H1 (cell line): Measurements from ENCODE around the gene GSTO1. TPM values are rescaled to one million over a fixed set of nuclear protein-coding genes. Genes with fewer than 3 reads are reported as not detected.

ENCODE experiments used
- CTCF ChIA-PET: fragments of 300-600 bp; sonication (Branson Sonifier 250); formaldehyde crosslinking; loops from one replicate; lab custom pipeline; 2021; ENCODE audit not compliant: partially characterized antibody; lab: Charles Lee
- POLR2A ChIA-PET: fragments of 300-600 bp; sonication (Branson Sonifier 250); formaldehyde crosslinking; loops from one replicate; lab custom pipeline; 2021; ENCODE audit warnings: inconsistent platforms; ENCODE audit not compliant: partially characterized antibody; lab: Charles Lee
- DNase-seq, 2 experiments: peaks; one replicate each; pipeline versions ENCODE4 v3.0.0 to v3.0.0-alpha.2; 2010 to 2022; ENCODE audit warnings: low spot score in 2 of 2, low read depth in 1 of 2, mixed read lengths in 1 of 2
- FAIRE-seq: peaks from 2 replicates; lab custom pipeline; 2011; peaks lifted over from hg19 to GRCh38; lab: Jason Lieb, UNC
- H2AFZ ChIP-seq: 2 replicates; pipeline ENCODE4 v1.8.1; 2012; ENCODE audit warnings: low read length, inconsistent platforms
- H2AK5ac ChIP-seq: 2 replicates; pipeline ENCODE4 v1.6.1; 2013; ENCODE audit warnings: low read depth, low read length
- H2BK120ac ChIP-seq: replicated peaks from 2 replicates; pipeline ENCODE3; 2013; ENCODE audit warnings: low read depth, low read length, inconsistent platforms
- H2BK12ac ChIP-seq: 2 replicates; pipeline ENCODE4 v1.6.1; 2013; ENCODE audit warnings: low read depth, low read length
- H2BK15ac ChIP-seq: 2 replicates; pipeline ENCODE4 v1.6.1; 2013; ENCODE audit warnings: low read length
- H2BK20ac ChIP-seq: 2 replicates; pipeline ENCODE4 v1.6.1; 2013; ENCODE audit warnings: low read length
- H2BK5ac ChIP-seq: 2 replicates; pipeline ENCODE4 v1.6.1; 2013; ENCODE audit warnings: low read depth, low read length
- H3K14ac ChIP-seq: 2 replicates; pipeline ENCODE4 v1.6.1; 2013; ENCODE audit warnings: inconsistent platforms; ENCODE audit not compliant: insufficient read length
- H3K18ac ChIP-seq: 2 replicates; pipeline ENCODE4 v1.6.1; 2013; ENCODE audit warnings: low read length; ENCODE audit errors: extremely low read depth
- H3K23ac ChIP-seq: 2 replicates; pipeline ENCODE4 v1.6.1; 2013; ENCODE audit warnings: inconsistent platforms; ENCODE audit not compliant: insufficient read length
- H3K23me2 ChIP-seq: 2 replicates; pipeline ENCODE4 v1.6.1; 2013; ENCODE audit warnings: low read depth, low read length
- H3K27ac ChIP-seq: 2 replicates; pipeline ENCODE4 v1.6.1; 2011; ENCODE audit warnings: low read depth, low read length, inconsistent platforms
- H3K27me3 ChIP-seq, 4 experiments: replicated peaks in 1 of 4; 1 replicate in 1 of 4; 2 replicates in 3 of 4; pipeline versions ENCODE4 v1.6.1 to v1.8.1; 2011 to 2013; ENCODE audit warnings: low read length in 3 of 4, mild to moderate bottlenecking in 3 of 4, inconsistent platforms in 2 of 4, mixed read lengths in 2 of 4, moderate library complexity in 1 of 4; ENCODE audit not compliant: control insufficient read depth in 3 of 4, insufficient read depth in 3 of 4; ENCODE audit errors: extremely low read depth in 1 of 4
- H3K36me3 ChIP-seq, 4 experiments: 2 replicates each; pipeline versions ENCODE4 v1.6.1 to v1.8.1; 2011 to 2013; ENCODE audit warnings: mild to moderate bottlenecking in 4 of 4, low read length in 3 of 4, moderate library complexity in 2 of 4, control low read depth in 1 of 4, inconsistent platforms in 1 of 4; ENCODE audit not compliant: insufficient read depth in 4 of 4, control insufficient read depth in 2 of 4
- H3K4ac ChIP-seq: replicated peaks from 2 replicates; pipeline ENCODE3; 2013; ENCODE audit warnings: low read length, low read depth, mixed read lengths, inconsistent platforms; ENCODE audit not compliant: insufficient read length
- H3K4me1 ChIP-seq, 4 experiments: replicated peaks in 1 of 4; 1 replicate in 1 of 4; 2 replicates in 3 of 4; pipeline versions ENCODE4 v1.6.1 to v1.8.1; 2011 to 2013; ENCODE audit warnings: low read length in 3 of 4, inconsistent platforms in 2 of 4, mixed read lengths in 1 of 4; ENCODE audit not compliant: insufficient read depth in 4 of 4, control insufficient read depth in 3 of 4
- H3K4me2 ChIP-seq, 2 experiments: 2 replicates each; pipeline versions ENCODE4 v1.6.1 to v1.8.1; 2011 to 2013; ENCODE audit warnings: low read depth in 2 of 2, low read length in 2 of 2, control low read depth in 1 of 2, inconsistent platforms in 1 of 2, mild to moderate bottlenecking in 1 of 2; ENCODE audit not compliant: insufficient read depth in 1 of 2
- H3K4me3 ChIP-seq, 4 experiments: fragments of 200-600, 300-600 bp in 1 of 4; sonication (generic), shearing (Covaris generic), sonication (Bioruptor Twin) in 1 of 4; 2 replicates each; pipeline versions ENCODE4 v1.5.1 to v1.8.1; 2011 to 2016; ENCODE audit warnings: low read length in 4 of 4, low read depth in 3 of 4, control low read depth in 2 of 4, inconsistent platforms in 2 of 4, mild to moderate bottlenecking in 2 of 4, mixed read lengths in 1 of 4, moderate library complexity in 1 of 4; ENCODE audit not compliant: insufficient read depth in 2 of 4; ENCODE audit errors: extremely low read depth in 1 of 4
- H3K56ac ChIP-seq: replicated peaks from 2 replicates; pipeline ENCODE3; 2013; ENCODE audit warnings: low read depth, mild to moderate bottlenecking, mixed read lengths, low read length, inconsistent platforms; ENCODE audit not compliant: insufficient read length
- H3K79me1 ChIP-seq: 2 replicates; pipeline ENCODE4 v1.6.1; 2013; ENCODE audit warnings: low read depth, low read length, control low read depth
- H3K79me2 ChIP-seq, 2 experiments: 2 replicates each; pipeline versions ENCODE4 v1.6.1 to v1.8.1; 2012 to 2013; ENCODE audit warnings: low read length in 2 of 2, mild to moderate bottlenecking in 2 of 2, inconsistent platforms in 1 of 2; ENCODE audit not compliant: insufficient read depth in 2 of 2, control insufficient read depth in 1 of 2
- H3K9ac ChIP-seq, 4 experiments: replicated peaks in 1 of 4; 1 replicate in 1 of 4; 2 replicates in 3 of 4; pipeline versions ENCODE4 v1.6.1 to v1.8.1; 2011 to 2013; ENCODE audit warnings: low read depth in 3 of 4, low read length in 3 of 4, control low read depth in 2 of 4, mild to moderate bottlenecking in 2 of 4, moderate library complexity in 2 of 4, inconsistent platforms in 1 of 4; ENCODE audit errors: extremely low read depth in 1 of 4
- H3K9me3 ChIP-seq, 2 experiments: 2 replicates each; pipeline versions ENCODE4 v1.6.1 to v1.8.1; 2012 to 2013; ENCODE audit warnings: mild to moderate bottlenecking in 2 of 2, moderate library complexity in 2 of 2, control low read depth in 1 of 2, inconsistent platforms in 1 of 2, low read depth in 1 of 2, low read length in 1 of 2, mixed read lengths in 1 of 2; ENCODE audit not compliant: insufficient read depth in 2 of 2
- H4K20me1 ChIP-seq, 2 experiments: replicated peaks in 1 of 2; 2 replicates each; pipeline versions ENCODE3 to v1.8.1; 2011 to 2013; ENCODE audit warnings: inconsistent platforms in 2 of 2, low read length in 2 of 2, mild to moderate bottlenecking in 1 of 2; ENCODE audit not compliant: insufficient read depth in 2 of 2, control insufficient read depth in 1 of 2
- H4K5ac ChIP-seq: 2 replicates; pipeline ENCODE4 v1.6.1; 2013; ENCODE audit warnings: low read length, low read depth, mixed read lengths, inconsistent platforms; ENCODE audit not compliant: insufficient read length
- H4K8ac ChIP-seq: 2 replicates; pipeline ENCODE4 v1.8.0; 2013; ENCODE audit warnings: mild to moderate bottlenecking, moderate library complexity, low read length, inconsistent platforms; ENCODE audit not compliant: insufficient read depth; ENCODE audit errors: extremely low read depth
- H4K91ac ChIP-seq: replicated peaks from 2 replicates; pipeline ENCODE3; 2013; ENCODE audit warnings: low read length, mixed read lengths, inconsistent platforms; ENCODE audit not compliant: insufficient read length
- CREB1 ChIP-seq: IDR thresholded peaks from 2 replicates; pipeline ENCODE4 v1.6.1; 2012; ENCODE audit warnings: inconsistent platforms
- RNF2 ChIP-seq: fragments of 200-900, 300-1000 bp; sonication (generic); IDR thresholded peaks from 2 replicates; pipeline ENCODE4 v1.7.1; 2016; ENCODE audit warnings: borderline replicate concordance, low read depth, mild to moderate bottlenecking, antibody characterized with exemption, low read length; ENCODE audit not compliant: poor library complexity, severe bottlenecking; ENCODE audit errors: missing control alignments
- RXRA ChIP-seq: IDR thresholded peaks from 2 replicates; pipeline ENCODE4 v1.6.1; 2011; ENCODE audit warnings: low read depth, mild to moderate bottlenecking, low read length, moderate library complexity; ENCODE audit not compliant: insufficient read depth
- SAP30 ChIP-seq: fragments of 300-600 bp; sonication (generic); IDR thresholded peaks from 2 replicates; pipeline ENCODE4 v1.7.1; 2012; ENCODE audit warnings: low read length, moderate library complexity, mild to moderate bottlenecking, inconsistent platforms; ENCODE audit not compliant: insufficient read depth, insufficient replicate concordance
- WGBS, 2 experiments: shearing (Covaris generic) in 1 of 2; methylation state at CpG; one replicate each; pipeline versions ENCODE4 v1.1.6 to v1.1.7; 2013 to 2015; ENCODE audit warnings: low lambda C conversion rate in 2 of 2, mixed read lengths in 2 of 2, inconsistent platforms in 1 of 2, low coverage in 1 of 2, missing lambda C conversion rate in 1 of 2; ENCODE audit not compliant: insufficient replicate concordance in 2 of 2, insufficient coverage in 1 of 2, insufficient read length in 1 of 2; ENCODE audit errors: extremely low coverage in 1 of 2, missing lambda C conversion rate in 1 of 2; 5-methylcytosine and 5-hydroxymethylcytosine counted together
- polyA plus RNA-seq, 7 experiments: library from polyadenylated mRNA; depleted of rRNA in 3 of 7; stranded (reverse) in 5 of 7; unstranded in 2 of 7; fragments of >200 nt in 5 of 7; fragments of 200-250 nt in 2 of 7; gene quantifications; 1 replicate in 5 of 7; 2 replicates in 1 of 7; 4 replicates in 1 of 7; pipeline versions ENCODE4 v1.2.1 to v1.2.3, GENCODE V29; 2011 to 2013; ENCODE audit warnings: missing spikeins in 2 of 7, mixed read lengths in 2 of 7
- total RNA-seq: library from RNA; stranded (reverse); fragmentation: NEBNext Ultra II Directional; extraction: Animal tissue kit (Norgen Biotek cat#: 25700); gene quantifications from 2 replicates; pipeline ENCODE4 v1.2.1, GENCODE V29; 2021

GSTO1 gene
- total and polyA plus RNA-seq, 2 of the 8 experiments (the other 6 are each of a cell fraction or from before 2014, with no cell fraction given) = 22.4 to 32.5 TPM

GRCh38 chr10:104311184-104311720 lies 56.6 kb downstream of the GSTO1 start:
- TF ChIP-seq CREB1 (no peak), RNF2 (no peak), RXRA (no peak), SAP30 (no peak)
- Histone ChIP-seq H3K9ac (no peak overlapping the region), H3K14ac (no peak overlapping the region), H2BK5ac (no peak overlapping the region), H2BK15ac (no peak overlapping the region), H2AFZ (no peak overlapping the region), H3K56ac (no peak overlapping the region), H3K27me3 (no peaks in the 10 kb centered on the region), H4K91ac (no peak overlapping the region), H3K36me3 (peaks cover 13 to 29% (median 28%) of the 10 kb centered on the region in 4 experiments), H3K4ac (no peak overlapping the region), H4K8ac (no peak overlapping the region), H3K9me3 (no peaks in the 10 kb centered on the region), H3K23me2 (no peaks in the 10 kb centered on the region), H2BK120ac (no peak overlapping the region), H3K4me2 (no peak overlapping the region), H3K27ac (no peak overlapping the region), H3K4me3 (no peak overlapping the region), H3K23ac (no peak overlapping the region), H3K79me2 (peaks cover 0 to 9% of the 10 kb centered on the region in 2 experiments; a peak in 1 of 4 replicates), H3K4me1 (peaks cover 0 to 4% (median 1%) of the 10 kb centered on the region in 4 experiments; a peak in 3 of 7 replicates), H3K79me1 (peaks cover 11% of the 10 kb centered on the region; the same call in 1 of the 2 replicates), H4K20me1 (peaks cover 0 to 18% of the 10 kb centered on the region in 2 experiments), H2BK20ac (no peak overlapping the region), H4K5ac (no peak overlapping the region), H3K18ac (no peak overlapping the region), H2AK5ac (no peak overlapping the region), H2BK12ac (no peak overlapping the region)
- FAIRE-seq = no peak
- POLR2A ChIA-PET = interaction anchor here (0.9 to 2.9 kb wide), 2 partner anchors 9 to 39 kb away, joined by 4 to 11 read pairs; no protein-coding TSS in a partner anchor
- WGBS, 2 experiments = 88% methylated on average over 5 of the region's 5 CpGs; no CpG with 5 or more reads in 1 of the 2 experiments
- DNase-seq = no peak
- CTCF ChIA-PET = interaction anchor here (0.6 to 14.8 kb wide), 8 partner anchors 10 to 350 kb away, joined by 3 to 331 read pairs (median 7); partner anchors contain the start of genes CFAP58 and ITPRIP
